OCI-LY1 (cell line): ENCODE results near the gene CAPN12.

Source experiments
- H2AFZ ChIP-seq: fragments of 200-600 bp; sonication (generic), shearing (Covaris generic); 2 replicates; pipeline ENCODE4 v1.6.0; 2014; ENCODE audit warnings: antibody characterized with exemption, mild to moderate bottlenecking, low read length
- H3F3A ChIP-seq: fragments of 200-600 bp; sonication (generic), shearing (Covaris generic); 2 replicates; pipeline ENCODE4 v1.6.0; 2014; ENCODE audit warnings: mild to moderate bottlenecking, antibody characterized with exemption, low read length, moderate library complexity; ENCODE audit not compliant: insufficient read depth
- H3K27ac ChIP-seq: fragments of 200-600 bp; sonication (generic); 2 replicates; pipeline ENCODE4 v1.5.1; 2014; ENCODE audit warnings: low read length, mixed run types, mild to moderate bottlenecking, low read depth; ENCODE audit not compliant: poor library complexity, severe bottlenecking
- H3K27me3 ChIP-seq: fragments of 200-600 bp; sonication (generic); 2 replicates; pipeline ENCODE4 v1.6.0; 2014; ENCODE audit warnings: antibody characterized with exemption, mild to moderate bottlenecking, low read length, moderate library complexity; ENCODE audit not compliant: insufficient read depth
- H3K36me3 ChIP-seq: fragments of 200-600 bp; sonication (generic); 2 replicates; pipeline ENCODE4 v1.6.1; 2014; ENCODE audit warnings: mild to moderate bottlenecking, antibody characterized with exemption, low read length, moderate library complexity, mixed read lengths; ENCODE audit not compliant: insufficient read depth
- H3K4me1 ChIP-seq: fragments of 200-600 bp; sonication (generic); 2 replicates; pipeline ENCODE4 v1.5.1; 2014; ENCODE audit warnings: mild to moderate bottlenecking, low read length, moderate library complexity; ENCODE audit not compliant: insufficient read depth, severe bottlenecking
- H3K4me2 ChIP-seq: fragments of 200-600 bp; sonication (generic), shearing (Covaris generic); 2 replicates; pipeline ENCODE4 v1.6.1; 2014; ENCODE audit warnings: low read length
- H3K4me3 ChIP-seq: fragments of 200-600 bp; sonication (generic); 2 replicates; pipeline ENCODE4 v1.5.1; 2014; ENCODE audit warnings: low read length, low read depth, mild to moderate bottlenecking, mixed read lengths; ENCODE audit not compliant: poor library complexity, severe bottlenecking
- H3K79me2 ChIP-seq: fragments of 200-600 bp; shearing (Covaris generic); 2 replicates; pipeline ENCODE4 v1.6.1; 2016; ENCODE audit warnings: mixed run types, low read length, mixed read lengths; ENCODE audit not compliant: insufficient read depth
- H3K9ac ChIP-seq: fragments of 200-600 bp; sonication (generic), shearing (Covaris generic); 2 replicates; pipeline ENCODE4 v1.6.1; 2014; ENCODE audit warnings: mild to moderate bottlenecking, low read length, mixed read lengths
- H3K9me2 ChIP-seq: fragments of 200-600 bp; sonication (generic), shearing (Covaris generic); 2 replicates; pipeline ENCODE4 v1.6.1; 2014; ENCODE audit warnings: low read depth, mild to moderate bottlenecking, low read length, mixed read lengths
- H3K9me3 ChIP-seq: fragments of 200-600 bp; shearing (Covaris generic); 2 replicates; pipeline ENCODE4 v1.6.1; 2014; ENCODE audit warnings: low read length, mixed read lengths
- H4K20me1 ChIP-seq: fragments of 200-600 bp; sonication (generic), shearing (Covaris generic); 2 replicates; pipeline ENCODE4 v1.6.0; 2016; ENCODE audit warnings: mild to moderate bottlenecking, low read length; ENCODE audit not compliant: insufficient read depth
- CTCF ChIP-seq: fragments of 200-600 bp; sonication (generic), shearing (Covaris generic); IDR thresholded peaks from 2 replicates; pipeline ENCODE4 v1.5.1; 2017; ENCODE audit warnings: mild to moderate bottlenecking, antibody characterized with exemption, low read length, moderate library complexity, mixed read lengths
- EZH2 ChIP-seq: fragments of 200-600 bp; sonication (generic), shearing (Covaris generic); IDR thresholded peaks from 2 replicates; pipeline ENCODE4 v1.8.0; 2017; ENCODE audit warnings: borderline replicate concordance, mixed run types, mild to moderate bottlenecking, antibody characterized with exemption, low read length, moderate library complexity, mixed read lengths

CAPN12 gene

GRCh38 chr19:38740932-38741331 lies 3.3 kb downstream of the CAPN12 start:
- no peaks in the 10 kb centered on the region for H3K9me3 ChIP-seq
- TF ChIP-seq CTCF (no peak), EZH2 (no peak)
- no peak overlapping the region for H3K27ac ChIP-seq
- no peaks in the 10 kb centered on the region for H3K79me2 ChIP-seq
- peaks cover 8% of the 10 kb centered on the region for H3K4me1 ChIP-seq
- H3K27me3 ChIP-seq = no peaks in the 10 kb centered on the region
- H4K20me1 ChIP-seq = no peaks in the 10 kb centered on the region
- no peaks in the 10 kb centered on the region for H3K36me3 ChIP-seq
- no peak overlapping the region for H3K4me3 ChIP-seq
- no peak overlapping the region for H2AFZ ChIP-seq
- H3K9ac ChIP-seq = no peak overlapping the region
- H3F3A ChIP-seq = no peaks in the 10 kb centered on the region
- H3K9me2 ChIP-seq = no peaks in the 10 kb centered on the region
- no peak overlapping the region for H3K4me2 ChIP-seq

GRCh38 chr19:38740257-38740592 lies 4.0 kb downstream of the CAPN12 start:
- H3K36me3 ChIP-seq = no peaks in the 10 kb centered on the region
- H3F3A ChIP-seq = no peaks in the 10 kb centered on the region
- H3K9me3 ChIP-seq = no peaks in the 10 kb centered on the region
- H3K27ac ChIP-seq = no peak overlapping the region
- H3K9me2 ChIP-seq = no peaks in the 10 kb centered on the region
- H4K20me1 ChIP-seq = no peaks in the 10 kb centered on the region
- H2AFZ ChIP-seq = no peak overlapping the region
- no peak overlapping the region for H3K4me2 ChIP-seq
- peaks cover 11% of the 10 kb centered on the region for H3K4me1 ChIP-seq
- H3K79me2 ChIP-seq = no peaks in the 10 kb centered on the region
- no peak overlapping the region for H3K9ac ChIP-seq
- TF ChIP-seq EZH2 (no peak), CTCF (no peak)
- no peak overlapping the region for H3K4me3 ChIP-seq
- no peaks in the 10 kb centered on the region for H3K27me3 ChIP-seq

GRCh38 chr19:38739440-38740256 lies 4.6 kb downstream of the CAPN12 start:
- Histone ChIP-seq H3K27ac (no peak overlapping the region), H3F3A (no peaks in the 10 kb centered on the region), H3K4me3 (no peak overlapping the region), H3K27me3 (no peaks in the 10 kb centered on the region), H3K9ac (no peak overlapping the region), H3K9me3 (no peaks in the 10 kb centered on the region), H3K4me1 (peaks cover 17% of the 10 kb centered on the region), H3K4me2 (no peak overlapping the region), H3K36me3 (no peaks in the 10 kb centered on the region), H3K9me2 (no peaks in the 10 kb centered on the region), H4K20me1 (no peaks in the 10 kb centered on the region), H2AFZ (no peak overlapping the region), H3K79me2 (no peaks in the 10 kb centered on the region)
- TF ChIP-seq CTCF (no peak), EZH2 (no peak)
